ENCODE measurements around the gene DLGAP3.
"Not testable (repeated sequence)": the region's sequence is repeated elsewhere in the genome, so short reads cannot be mapped to it uniquely, and the experiment has no call there.

Gene DLGAP3

GRCh38 chr1:34829250-34829649, 100.2 kb downstream of the DLGAP3 start:
- DNase-seq: no peak
- no peak for ATAC-seq
- no peaks in the 10 kb centered on the region for H3K27me3 Mint-ChIP-seq
- H3K36me3 Mint-ChIP-seq (ENCODE audit: low read depth): no peaks in the 10 kb centered on the region
- no peaks in the 10 kb centered on the region for H3K4me1 Mint-ChIP-seq
- H3K4me3 Mint-ChIP-seq: no peak overlapping the region
- H3K9me3 Mint-ChIP-seq: no peaks in the 10 kb centered on the region
- H3K27ac Mint-ChIP-seq: no peak overlapping the region

GRCh38 chr1:34828611-34829010, 100.8 kb downstream of the DLGAP3 start:
- DNase-seq: no peak
- H3K4me1 Mint-ChIP-seq: no peaks in the 10 kb centered on the region
- H3K36me3 Mint-ChIP-seq (ENCODE audit: low read depth): no peaks in the 10 kb centered on the region
- ATAC-seq: no peak
- no peaks in the 10 kb centered on the region for H3K27me3 Mint-ChIP-seq
- no peak overlapping the region for H3K4me3 Mint-ChIP-seq
- no peak overlapping the region for H3K27ac Mint-ChIP-seq
- H3K9me3 Mint-ChIP-seq: no peaks in the 10 kb centered on the region

- Mint-ChIP-seq H3K4me1 (no peaks in the 10 kb centered on the region), H3K9me3 (no peaks in the 10 kb centered on the region), H3K27me3 (no peaks in the 10 kb centered on the region), H3K4me3 (no peak overlapping the region), H3K36me3 (ENCODE audit: low read depth) (no peaks in the 10 kb centered on the region), H3K27ac (no peak overlapping the region)
- DNase-seq (no peak), ATAC-seq (no peak)
These were observed 102.0 kb downstream of the DLGAP3 start for GRCh38 chr1:34827341-34827941.

- Mint-ChIP-seq H3K27me3 (no peaks in the 10 kb centered on the region), H3K27ac (no peak overlapping the region), H3K9me3 (no peaks in the 10 kb centered on the region), H3K36me3 (ENCODE audit: low read depth) (no peaks in the 10 kb centered on the region), H3K4me1 (no peaks in the 10 kb centered on the region), H3K4me3 (no peak overlapping the region)
- no peak for DNase-seq
- ATAC-seq: no peak
These were observed 103.9 kb downstream of the DLGAP3 start for GRCh38 chr1:34825455-34826091.

GRCh38 chr1:34824817-34825454, 104.5 kb downstream of the DLGAP3 start:
- H3K4me3 Mint-ChIP-seq: no peak overlapping the region
- no peaks in the 10 kb centered on the region for H3K9me3 Mint-ChIP-seq
- H3K36me3 Mint-ChIP-seq (ENCODE audit: low read depth): no peaks in the 10 kb centered on the region
- no peak overlapping the region for H3K27ac Mint-ChIP-seq
- H3K4me1 Mint-ChIP-seq: no peaks in the 10 kb centered on the region
- no peak for DNase-seq
- ATAC-seq: no peak
- no peaks in the 10 kb centered on the region for H3K27me3 Mint-ChIP-seq

GRCh38 chr1:34822202-34822601, 107.2 kb downstream of the DLGAP3 start:
- no peak overlapping the region for H3K4me3 Mint-ChIP-seq

GRCh38 chr1:34818862-34819261, 110.6 kb downstream of the DLGAP3 start:
- not testable (repeated sequence) for ATAC-seq; H3K27ac Mint-ChIP-seq; H3K27me3 Mint-ChIP-seq; H3K9me3 Mint-ChIP-seq; H3K36me3 Mint-ChIP-seq (ENCODE audit: low read depth); H3K4me3 Mint-ChIP-seq; H3K4me1 Mint-ChIP-seq; DNase-seq

More at GRCh38 chr1:34822202-34822601, 107.2 kb downstream of the DLGAP3 start:
- ATAC-seq (no peak), DNase-seq (no peak)
- H3K27ac Mint-ChIP-seq: no peak overlapping the region
- H3K9me3 Mint-ChIP-seq: no peaks in the 10 kb centered on the region
- peaks cover 2% of the 10 kb centered on the region for H3K36me3 Mint-ChIP-seq (ENCODE audit: low read depth)
- no peaks in the 10 kb centered on the region for H3K27me3 Mint-ChIP-seq
- H3K4me1 Mint-ChIP-seq: no peaks in the 10 kb centered on the region

GRCh38 chr1:34816778-34817177, 112.7 kb downstream of the DLGAP3 start:
- Mint-ChIP-seq H3K4me1 (no peaks in the 10 kb centered on the region), H3K27me3 (no peaks in the 10 kb centered on the region), H3K4me3 (no peak overlapping the region), H3K27ac (no peak overlapping the region), H3K9me3 (no peaks in the 10 kb centered on the region), H3K36me3 (ENCODE audit: low read depth) (peaks cover 2% of the 10 kb centered on the region)
- no peak for DNase-seq
- ATAC-seq: no peak

GRCh38 chr1:34816332-34816731, 113.1 kb downstream of the DLGAP3 start:
- H3K36me3 Mint-ChIP-seq (ENCODE audit: low read depth): peaks cover 2% of the 10 kb centered on the region
- ATAC-seq (no peak), DNase-seq (no peak)
- no peak overlapping the region for H3K4me3 Mint-ChIP-seq
- no peaks in the 10 kb centered on the region for H3K27me3 Mint-ChIP-seq
- no peaks in the 10 kb centered on the region for H3K9me3 Mint-ChIP-seq
- H3K27ac Mint-ChIP-seq: no peak overlapping the region
- no peaks in the 10 kb centered on the region for H3K4me1 Mint-ChIP-seq

Data from activated naive CD8-positive, alpha-beta T cell treated with anti-CD3 and anti-CD28 coated beads, Interleukin-2, amount 50 U/mL, for 24 hours (primary cell).